Esophagus squamous epithelium (tissue), 5 donors: ENCODE data around the gene MEAF6. TPM values are rescaled to one million over a fixed set of nuclear protein-coding genes. Genes with fewer than 3 reads are reported as not detected.

Experiments used
- DNase-seq: peaks from one replicate; lab custom pipeline; 2025; lab: John Stamatoyannopoulos, UW
- H3K27ac ChIP-seq, 4 donors: fragments of 200-600 bp; sonication (generic); one replicate each; pipeline ENCODE4 v1.5.1; 2016 to 2019; ENCODE audit warnings: mild to moderate bottlenecking in 1 of 4
- H3K27me3 ChIP-seq, 4 donors: fragments of 200-600 bp; sonication (generic); 1 replicate in 3 of 4; 2 replicates in 1 of 4; pipeline versions ENCODE4 v1.5.1 to v1.6.0; 2017 to 2021; ENCODE audit warnings: antibody characterized with exemption in 1 of 4
- H3K36me3 ChIP-seq, 3 donors: fragments of 200-600 bp; sonication (generic); one replicate each; pipeline ENCODE4 v1.5.1; 2016 to 2019
- H3K4me1 ChIP-seq, 3 donors: fragments of 200-600 bp; sonication (generic); one replicate each; pipeline ENCODE4 v1.5.1; 2017 to 2019
- H3K4me3 ChIP-seq, 4 donors: fragments of 200-600 bp; sonication (generic); 1 replicate in 3 of 4; 2 replicates in 1 of 4; pipeline ENCODE4 v1.5.1; 2016 to 2019; ENCODE audit warnings: mild to moderate bottlenecking in 2 of 4, moderate library complexity in 1 of 4
- H3K9me3 ChIP-seq, 3 donors: fragments of 200-600 bp; sonication (generic); one replicate each; pipeline ENCODE4 v1.5.1; 2016 to 2019
- CTCF ChIP-seq, 6 experiments: fragments of 450-650 bp in 4 of 6; fragments of 200-600 bp in 2 of 6; sonication (generic) in 2 of 6; IDR thresholded peaks; one replicate each; pipeline ENCODE4 v1.5.1; 2016 to 2019; ENCODE audit warnings: antibody characterized with exemption in 6 of 6, mild to moderate bottlenecking in 4 of 6, moderate library complexity in 4 of 6
- POLR2A ChIP-seq, 4 donors: fragments of 450-650 bp; IDR thresholded peaks; one replicate each; pipeline ENCODE4 v1.6.1; 2017; ENCODE audit warnings: antibody characterized with exemption in 4 of 4, mild to moderate bottlenecking in 4 of 4, moderate library complexity in 3 of 4
- WGBS, 2 donors: methylation state at CpG; one replicate each; pipeline ENCODE4 v1.1.5; 2018; 5-methylcytosine and 5-hydroxymethylcytosine counted together
- intact Hi-C: fragments of 100-400 bp; cut with DNase I; formaldehyde crosslinking; loops from one replicate; pipeline ENCODE4 v1.15.0; 2022
- total RNA-seq, 4 donors: library from RNA; depleted of rRNA; stranded (reverse); fragments of >200 nt; gene quantifications; one replicate each; pipeline ENCODE4 v1.1.0, GENCODE V29; 2016
- donor health status: DM: yes; HTN: yes; CAD: no.

Gene MEAF6
- total RNA-seq, 4 donors from 2014 or later, result 45.5 to 67.9 (median 56.5) TPM

GRCh38 chr1:37482796-37483744 is 31.5 kb downstream of the MEAF6 start:
- no peak for DNase-seq
- no peaks in the 10 kb centered on the region for H3K27me3 ChIP-seq
- WGBS, 2 donors, result 82 to 85% methylated on average over 11 to 14 of the region's 29 CpGs

DNA sequence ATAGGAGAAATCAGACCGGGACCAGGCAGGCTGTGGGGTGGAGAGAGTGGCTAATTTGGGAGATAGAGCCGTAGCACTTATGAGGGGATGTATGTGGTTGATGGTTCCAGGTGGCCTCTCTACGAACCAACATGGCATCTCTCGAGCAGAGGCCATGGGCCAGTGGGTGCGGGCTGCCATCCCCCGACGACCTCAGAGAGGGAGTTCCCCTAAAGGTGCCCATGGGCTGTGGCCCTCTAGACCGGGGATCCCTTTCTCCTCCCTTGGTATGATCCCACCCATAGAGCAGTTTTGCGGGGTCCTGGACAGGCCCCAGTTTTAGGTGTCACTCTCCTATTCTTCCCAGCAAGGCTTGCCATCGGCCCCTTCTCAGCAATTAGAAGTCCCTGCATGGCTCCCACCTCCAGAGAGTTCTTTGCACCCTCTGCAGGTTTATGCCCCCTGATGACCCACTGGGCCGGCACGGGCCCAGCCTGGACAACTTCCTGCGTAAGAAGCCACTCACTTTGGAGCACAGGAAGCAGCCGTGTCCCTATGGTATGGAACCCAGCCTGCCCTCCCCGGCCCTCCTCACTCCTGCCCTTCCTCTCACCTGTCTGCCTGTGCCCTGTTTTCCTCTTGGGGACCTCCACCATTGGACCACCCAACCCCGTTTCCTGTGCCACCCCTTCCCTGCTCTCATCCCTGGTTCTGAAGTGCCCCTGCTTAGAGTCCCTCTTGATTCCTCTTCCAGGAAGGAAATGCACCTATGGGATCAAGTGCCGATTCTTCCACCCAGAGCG is 32.4 kb downstream of the MEAF6 start:
- H3K4me3 ChIP-seq, result no peak overlapping the region
- no peaks in the 10 kb centered on the region for H3K9me3 ChIP-seq
- intact Hi-C loops, result no loop called here
- no peak for DNase-seq
- H3K36me3 ChIP-seq, result peaks cover 36 to 66% (median 39%) of the 10 kb centered on the region in 3 donors
- WGBS, 2 donors, result 83 to 86% methylated on average over 15 to 18 of the region's 18 CpGs
- peaks cover 61 to 97% (median 82%) of the 10 kb centered on the region in 3 donors for H3K4me1 ChIP-seq
- TF ChIP-seq POLR2A (IDR thresholded peaks at IDR 0.05) (no peak), CTCF (IDR thresholded peaks at IDR 0.05) (no peak)
- no peaks in the 10 kb centered on the region for H3K27me3 ChIP-seq
- H3K27ac ChIP-seq, result peak overlapping the region; percentile 96 to 99 (median 97)

More at GRCh38 chr1:37482796-37483744, 31.5 kb downstream of the MEAF6 start:
- no peak overlapping the region for H3K4me3 ChIP-seq
- peaks cover 35 to 58% (median 36%) of the 10 kb centered on the region in 3 donors for H3K36me3 ChIP-seq
- no peak for TF ChIP-seq CTCF (IDR thresholded peaks at IDR 0.05)
- no peak for TF ChIP-seq POLR2A (IDR thresholded peaks at IDR 0.05)
- H3K27ac ChIP-seq, result peak overlapping the region; percentile 78 to 89 (median 81)
- intact Hi-C loops, result no loop called here
- peaks cover 56 to 94% (median 74%) of the 10 kb centered on the region in 3 donors for H3K4me1 ChIP-seq
- no peaks in the 10 kb centered on the region for H3K9me3 ChIP-seq

DNA sequence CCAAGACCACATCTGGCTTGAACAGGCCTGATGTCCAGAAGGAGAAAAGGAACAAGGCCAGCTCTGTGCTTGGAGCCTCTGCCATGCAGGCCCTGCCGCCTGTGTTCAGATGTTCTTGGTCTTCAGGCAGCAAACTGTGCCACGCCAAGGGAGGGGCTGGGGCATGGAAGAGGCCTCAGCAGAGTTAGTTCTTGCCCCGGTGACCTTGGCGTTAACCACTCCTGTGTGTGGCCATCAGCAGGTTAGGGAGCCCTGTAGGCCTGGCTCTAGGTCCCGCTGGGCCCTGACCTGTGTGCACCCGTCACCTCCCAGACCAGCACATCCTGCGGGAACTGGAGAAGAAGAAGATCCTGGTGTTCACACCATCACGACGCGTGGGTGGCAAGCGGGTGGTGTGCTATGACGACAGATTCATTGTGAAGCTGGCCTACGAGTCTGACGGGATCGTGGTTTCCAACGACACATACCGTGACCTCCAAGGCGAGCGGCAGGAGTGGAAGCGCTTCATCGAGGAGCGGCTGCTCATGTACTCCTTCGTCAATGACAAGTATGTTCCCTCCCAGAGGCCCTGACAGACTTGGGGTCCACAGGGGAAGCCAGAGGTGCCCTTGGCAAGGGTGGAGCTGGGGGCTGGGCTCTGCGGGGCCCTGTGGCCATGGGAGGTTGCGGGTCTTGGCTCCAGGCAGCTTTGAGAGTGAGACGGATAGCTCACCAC is 33.1 kb downstream of the MEAF6 start:
- peaks cover 36 to 67% (median 39%) of the 10 kb centered on the region in 3 donors for H3K36me3 ChIP-seq
- no peaks in the 10 kb centered on the region for H3K27me3 ChIP-seq
- H3K4me1 ChIP-seq, result peaks cover 60 to 97% (median 84%) of the 10 kb centered on the region in 3 donors
- H3K9me3 ChIP-seq, result no peaks in the 10 kb centered on the region
- DNase-seq, result no peak
- peak overlapping the region; percentile 96 to 99 (median 97) for H3K27ac ChIP-seq
- 55 to 93% methylated on average over 6 to 17 of the region's 26 CpGs for WGBS, 2 donors
- no peak overlapping the region for H3K4me3 ChIP-seq
- TF ChIP-seq POLR2A (IDR thresholded peaks at IDR 0.05) (no peak), CTCF (IDR thresholded peaks at IDR 0.05) (no peak)
- intact Hi-C loops, result no loop called here

DNA sequence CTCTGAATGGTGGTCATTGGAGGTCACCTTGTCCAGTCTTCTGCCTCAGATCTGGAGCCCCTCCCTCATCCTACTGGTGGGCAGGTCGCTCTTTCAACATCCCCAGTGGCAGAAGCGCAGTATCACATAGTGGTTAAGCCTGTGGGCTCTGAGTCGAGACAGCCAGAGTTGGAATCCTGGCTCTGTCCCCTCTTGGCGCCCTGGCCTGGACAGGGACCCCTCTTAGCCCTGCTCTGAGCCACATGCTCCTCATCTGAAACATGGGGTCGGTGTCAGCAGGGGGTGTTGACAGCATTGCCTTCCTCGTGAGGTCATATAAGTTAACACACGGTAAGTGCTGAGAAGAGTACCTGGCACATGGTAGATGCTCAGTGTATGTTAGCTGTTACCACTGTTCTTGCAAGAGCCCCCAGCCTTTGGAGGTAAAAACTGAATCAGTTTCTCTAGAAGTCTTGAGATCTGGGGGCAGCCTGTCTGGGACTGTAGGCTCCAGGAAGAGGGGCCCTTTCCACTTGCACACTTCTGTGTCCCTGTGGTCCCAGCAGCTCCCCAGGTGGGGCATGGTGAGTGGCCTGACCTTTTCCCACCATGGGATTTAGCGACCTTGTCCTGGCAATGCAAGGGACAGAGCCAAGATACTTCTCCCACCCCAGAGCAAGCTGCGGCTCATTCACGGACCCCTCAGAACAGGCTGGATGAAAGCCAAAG is 33.8 kb downstream of the MEAF6 start:
- peaks cover 63 to 97% (median 82%) of the 10 kb centered on the region in 3 donors for H3K4me1 ChIP-seq
- TF ChIP-seq CTCF (IDR thresholded peaks at IDR 0.05) (peak in 1 of 6 experiments; percentile 11), POLR2A (IDR thresholded peaks at IDR 0.05) (no peak)
- peak overlapping the region; percentile 96 to 99 (median 97) for H3K27ac ChIP-seq
- no peak for DNase-seq
- no peaks in the 10 kb centered on the region for H3K27me3 ChIP-seq
- H3K9me3 ChIP-seq, result no peaks in the 10 kb centered on the region
- 52 to 73% methylated on average over 3 to 6 of the region's 10 CpGs for WGBS, 2 donors
- peak overlapping the region in 1 of 4 donors; percentile 81 for H3K4me3 ChIP-seq
- intact Hi-C loops, result no loop called here
- H3K36me3 ChIP-seq, result peaks cover 36 to 67% (median 39%) of the 10 kb centered on the region in 3 donors
